ENCODE results near the gene C20orf96.
"Not testable (repeated sequence)": the region's sequence is repeated elsewhere in the genome, so short reads cannot be mapped to it uniquely, and the experiment has no call there.

Gene C20orf96

GRCh38 chr20:278181-278580 lies 12.4 kb downstream of the C20orf96 start:
- no peak for DNase-seq

DNA sequence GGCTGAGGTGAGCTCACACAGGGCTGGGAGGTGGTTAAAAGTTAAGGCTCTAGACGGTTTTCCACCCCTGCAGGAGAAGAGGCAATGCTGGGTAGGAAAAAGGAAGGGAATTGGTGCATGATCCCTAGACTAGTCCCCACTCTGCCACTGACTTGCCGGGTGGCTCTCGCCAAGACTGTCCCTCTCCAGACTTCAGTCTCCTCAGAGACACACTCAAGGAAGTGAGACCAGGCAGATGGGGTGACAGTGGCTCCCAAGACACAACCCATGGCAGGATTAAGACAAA lies 13.1 kb downstream of the C20orf96 start:
- no peak for DNase-seq

- DNase-seq = no peak
These were observed 13.7 kb downstream of the C20orf96 start for GRCh38 chr20:276620-277495.

DNA sequence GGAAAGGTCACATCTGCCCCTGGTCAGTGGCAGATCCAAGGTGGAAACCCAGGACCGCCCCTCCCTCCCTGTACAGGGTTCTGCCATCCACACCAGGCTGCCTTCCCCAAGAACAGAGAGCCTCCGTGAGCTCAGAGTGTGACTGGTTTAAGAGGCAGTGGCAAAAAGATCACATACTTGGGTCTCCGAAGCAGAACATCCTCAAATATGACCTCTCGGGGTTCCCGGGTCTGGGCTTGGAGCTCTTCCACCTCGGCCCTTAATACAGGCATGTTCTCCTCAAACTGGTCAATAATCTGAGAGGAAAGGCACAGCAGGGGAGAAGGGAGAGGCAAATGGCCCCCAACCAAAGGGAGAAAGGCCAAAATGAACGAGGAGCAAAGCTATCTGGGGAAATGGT lies 14.8 kb downstream of the C20orf96 start:
- no peak for DNase-seq

- DNase-seq = no peak
These were observed 16.7 kb downstream of the C20orf96 start for GRCh38 chr20:273884-274283.

DNA sequence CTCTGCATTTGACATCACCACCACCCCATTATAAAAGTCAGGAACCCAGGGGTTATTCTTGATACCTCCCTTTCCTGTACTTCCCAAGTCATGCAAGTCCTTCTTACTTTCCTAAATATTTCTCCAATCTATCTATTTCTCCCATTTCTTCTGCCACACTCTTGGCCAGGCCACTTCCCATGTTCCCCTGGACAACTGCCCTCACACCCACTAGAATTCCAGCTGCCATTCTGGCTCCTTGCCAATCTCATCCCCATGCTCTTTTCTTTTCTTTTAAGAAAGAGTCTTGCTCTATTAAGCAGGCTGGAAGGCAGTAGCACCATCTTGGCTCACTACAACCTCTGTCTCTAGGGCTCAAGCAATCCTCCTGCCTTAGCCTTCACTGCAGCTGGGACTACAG lies 17.8 kb downstream of the C20orf96 start:
- DNase-seq = no peak

- DNase-seq = no peak
These were observed 19.0 kb downstream of the C20orf96 start for GRCh38 chr20:271528-271927.

- DNase-seq = no peak
These were observed 19.5 kb downstream of the C20orf96 start for GRCh38 chr20:271069-271468.

- no peak for DNase-seq
These were observed 20.0 kb downstream of the C20orf96 start for GRCh38 chr20:270517-270916.

- peak; percentile 91 for DNase-seq
These were observed 23.7 kb downstream of the C20orf96 start for GRCh38 chr20:266596-267562.

DNA sequence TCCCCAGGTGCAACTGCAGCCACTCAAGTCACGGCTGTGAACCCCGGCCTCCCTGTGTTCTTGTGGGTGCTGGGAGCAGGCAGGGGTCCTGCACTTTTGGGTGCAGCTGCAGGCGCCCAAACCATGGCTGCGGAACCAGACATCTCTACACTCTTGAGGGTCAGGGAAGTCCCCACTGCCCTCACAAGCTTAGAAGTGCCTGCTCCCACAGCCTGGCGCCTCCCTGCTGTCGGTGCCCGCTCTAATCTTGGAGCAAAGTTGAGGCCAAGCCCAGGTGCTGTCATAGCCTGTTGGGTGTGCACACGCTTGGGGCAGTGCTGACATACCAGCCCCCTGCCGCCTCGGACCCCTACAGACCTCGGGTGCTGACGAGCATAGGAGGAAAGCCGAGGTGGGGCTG lies 26.8 kb downstream of the C20orf96 start:
- DNase-seq = no peak

DNA sequence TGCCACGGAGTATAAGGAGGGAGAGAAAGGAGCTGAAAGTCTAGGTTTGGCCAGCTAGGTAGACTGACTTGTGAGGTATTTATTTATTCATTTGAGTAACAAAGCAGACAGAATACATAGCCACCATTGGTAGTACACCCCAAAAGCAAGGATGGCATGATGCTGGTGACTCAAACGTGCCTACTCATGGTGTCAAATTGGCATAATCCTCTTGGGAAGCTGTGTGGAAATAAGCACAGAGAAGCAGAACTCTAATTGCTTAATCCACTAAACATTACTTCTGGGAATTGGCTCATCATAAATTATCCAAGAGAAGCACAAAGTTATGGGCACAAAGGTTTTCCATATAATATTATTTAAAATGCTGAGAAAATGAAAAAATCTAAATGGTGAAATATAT lies 30.6 kb downstream of the C20orf96 start:
- DNase-seq = no peak

- DNase-seq = no peak
These were observed 31.6 kb downstream of the C20orf96 start for GRCh38 chr20:258963-259362.

GRCh38 chr20:258269-258858 lies 32.2 kb downstream of the C20orf96 start:
- no peak for DNase-seq

- no peak for DNase-seq
These were observed 33.1 kb downstream of the C20orf96 start, which contains the start of gene DEFB132 for GRCh38 chr20:257419-257818. TSS of gene DEFB132 (plus strand) at chr20:257724. CDS start at chr20:257779, 55 bp downstream.

GRCh38 chr20:253447-253846 lies 37.1 kb downstream of the C20orf96 start:
- DNase-seq = not testable (repeated sequence)

DNA sequence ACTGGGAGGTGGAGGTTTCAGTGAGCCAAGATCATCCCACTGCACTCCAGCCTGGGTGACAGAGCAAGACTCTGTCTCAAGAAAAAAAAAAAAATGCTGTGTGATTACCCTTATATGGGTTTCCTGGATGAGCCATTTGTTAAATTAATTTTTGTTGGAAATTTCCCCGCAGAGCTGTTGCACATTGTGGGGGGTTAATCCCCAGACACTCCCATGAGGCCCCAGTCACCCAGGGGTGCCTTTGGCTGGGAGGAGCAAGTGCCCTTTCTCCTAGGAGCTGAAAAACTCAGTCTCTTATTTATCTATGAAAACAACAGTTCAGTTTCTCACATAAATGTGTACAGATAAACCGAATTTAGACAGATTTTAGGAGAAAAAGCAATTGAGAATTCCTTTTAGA lies 37.7 kb downstream of the C20orf96 start:
- no peak for DNase-seq

GRCh38 chr20:251354-251753 lies 39.2 kb downstream of the C20orf96 start:
- DNase-seq = no peak

DNA sequence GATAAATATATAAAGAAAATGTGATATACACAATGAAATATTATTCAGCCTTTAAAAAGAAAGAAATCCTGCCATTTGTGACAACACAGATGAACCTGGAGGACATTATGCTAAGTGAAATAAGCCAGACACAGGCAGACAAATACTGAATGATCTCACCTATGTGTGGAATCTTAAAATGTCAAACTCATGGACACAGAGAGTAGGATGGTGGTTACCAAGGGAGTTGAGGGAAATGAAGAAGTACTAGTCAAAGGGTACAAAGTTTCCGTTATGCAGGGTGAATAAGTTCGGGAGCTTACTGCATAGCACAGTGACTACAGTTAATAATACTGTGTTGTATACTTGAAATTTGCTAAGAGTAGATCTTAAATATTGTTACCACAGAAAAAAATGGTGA lies 47.6 kb downstream of the C20orf96 start:
- DNase-seq = no peak

DNA sequence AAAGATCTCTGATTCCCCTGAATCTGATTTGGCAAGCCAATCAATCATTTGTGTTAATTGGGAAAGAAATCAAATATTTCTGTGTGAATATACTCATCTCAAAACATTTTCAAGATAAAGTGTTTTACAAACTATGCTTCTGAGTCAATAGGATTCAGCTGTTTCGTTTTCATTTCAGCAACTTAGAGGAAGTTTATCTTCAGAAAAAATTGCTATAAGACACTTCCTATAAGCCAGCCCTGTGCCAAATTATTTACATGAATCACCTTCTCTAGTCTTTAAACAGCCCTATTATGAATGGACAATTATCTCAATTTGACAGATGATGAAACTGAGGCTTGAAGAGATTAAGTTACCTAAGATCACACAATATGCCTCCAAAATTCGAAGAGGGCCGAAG lies 52.6 kb downstream of the C20orf96 start:
- no peak for DNase-seq

DNA sequence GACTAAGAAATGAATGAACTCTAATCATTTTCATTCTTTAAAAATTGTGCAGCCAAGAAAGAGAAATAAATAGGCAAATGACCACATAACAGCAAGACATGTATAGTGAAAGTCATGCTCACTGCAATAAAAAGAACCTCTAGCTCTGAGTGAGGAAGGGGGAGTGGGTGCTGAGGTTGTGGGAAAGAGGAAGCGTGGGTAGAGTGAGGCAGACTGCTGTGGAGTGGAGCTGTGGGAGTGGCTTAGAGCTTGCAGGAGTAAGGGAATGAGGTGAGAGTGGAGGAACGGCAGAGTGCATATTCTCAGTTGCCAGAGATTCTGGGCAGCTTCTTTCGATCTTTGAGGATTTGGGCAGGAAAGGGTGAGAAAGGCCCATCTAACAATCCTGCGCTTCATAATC lies 53.1 kb downstream of the C20orf96 start:
- no peak for DNase-seq

DNA sequence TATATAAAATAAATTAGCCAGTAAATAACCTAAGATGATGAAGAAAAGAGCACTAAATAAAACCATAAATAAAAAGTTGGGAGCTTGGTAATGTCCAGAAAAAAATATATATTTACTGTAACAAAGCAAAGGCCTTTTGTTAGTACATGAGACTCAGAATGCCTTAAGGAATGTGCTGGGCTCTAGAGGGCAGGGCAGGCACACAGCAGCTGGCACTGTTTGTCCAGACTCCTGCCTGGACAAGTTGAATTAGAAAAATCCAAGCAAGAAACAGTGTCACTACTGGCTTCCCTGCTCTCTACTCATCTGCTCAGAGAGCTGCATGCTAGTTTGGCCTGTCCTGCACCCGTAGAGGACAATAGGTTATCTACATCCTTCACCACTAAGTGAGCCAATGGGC lies 54.7 kb downstream of the C20orf96 start:
- DNase-seq = no peak

GRCh38 chr20:227439-228105 lies 63.0 kb downstream of the C20orf96 start:
- DNase-seq = no peak
